Measurements from ENCODE around the gene ANKRD36.
"Not testable (repeated sequence)": the region's sequence is repeated elsewhere in the genome, so short reads cannot be mapped to it uniquely, and the experiment has no call there.

The ANKRD36 gene

DNA sequence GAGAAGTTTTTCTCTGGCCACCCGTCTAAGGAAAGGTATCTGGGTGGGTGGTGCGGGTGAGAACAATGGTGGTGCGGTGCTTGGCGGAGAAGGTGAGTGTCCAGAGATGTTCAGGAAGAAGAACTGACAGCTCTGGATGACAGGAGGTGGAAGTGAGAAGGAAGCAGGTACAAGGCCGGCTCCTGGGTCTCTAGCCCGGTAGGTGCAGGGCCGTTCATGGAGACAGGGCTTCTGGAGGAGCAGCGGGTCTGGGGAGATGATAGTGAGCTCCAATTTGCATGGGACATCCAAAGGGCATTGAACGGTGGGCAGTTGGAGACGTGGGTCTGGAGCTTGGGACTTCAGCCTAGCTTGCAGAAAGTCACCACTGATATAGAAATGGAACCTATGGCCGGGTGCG lies 17.3 kb upstream of the ANKRD36 start:
- no peak for TF ChIP-seq POLR2A (IDR thresholded peaks at IDR 0.05; ENCODE audit: low read depth, low read length)
- FAIRE-seq (no peak), DNase-seq (ENCODE audit: insufficient read length, low spot score) (no peak)

DNA sequence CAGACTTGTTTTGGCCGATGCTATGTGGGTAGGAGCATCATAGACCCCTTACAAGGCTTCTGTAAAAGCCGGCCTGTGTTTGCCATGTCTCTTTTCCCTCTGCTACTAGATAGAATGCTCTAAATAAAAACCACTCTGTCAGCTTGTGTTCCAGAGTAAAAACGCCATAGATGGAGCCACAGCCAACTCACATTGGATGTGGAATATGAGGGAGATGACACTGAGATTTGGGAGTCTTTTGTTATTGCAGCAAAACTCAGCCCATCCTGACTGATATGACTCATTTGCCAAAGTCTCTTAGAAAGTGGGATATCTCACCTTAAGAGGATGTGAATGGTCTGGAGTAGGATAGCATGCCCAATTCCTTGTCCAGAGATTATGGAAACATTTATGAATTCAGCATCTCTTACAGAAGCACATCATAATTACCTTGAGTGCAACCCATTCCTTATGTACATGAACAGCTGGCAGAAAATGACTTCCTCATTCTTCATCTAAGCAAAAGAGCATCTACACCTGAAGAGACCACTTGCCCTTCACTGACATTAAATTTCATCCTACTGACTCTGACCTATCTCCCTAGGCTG lies 14.1 kb upstream of the ANKRD36 start:
- DNase-seq (ENCODE audit: insufficient read length, low spot score); FAIRE-seq: not testable (repeated sequence)

DNA sequence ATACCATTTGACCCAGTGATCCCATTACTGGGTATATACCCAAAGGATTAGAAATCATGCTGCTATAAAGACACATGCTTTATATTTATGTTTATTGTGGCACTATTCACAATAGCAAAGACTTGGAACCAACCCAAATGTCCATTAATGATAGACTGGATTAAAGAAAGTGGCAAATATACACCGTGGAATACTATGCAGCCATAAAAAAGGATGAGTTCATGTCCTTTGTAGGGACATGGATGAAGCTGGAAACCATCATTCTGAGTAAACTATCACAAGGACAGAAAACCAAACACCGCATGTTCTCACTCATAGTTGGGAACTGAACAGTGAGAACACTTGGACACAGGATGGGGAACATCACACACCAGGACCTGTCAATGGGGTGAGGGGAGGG lies 6.1 kb upstream of the ANKRD36 start:
- not testable (repeated sequence) for DNase-seq (ENCODE audit: insufficient read length, low spot score); FAIRE-seq

DNA sequence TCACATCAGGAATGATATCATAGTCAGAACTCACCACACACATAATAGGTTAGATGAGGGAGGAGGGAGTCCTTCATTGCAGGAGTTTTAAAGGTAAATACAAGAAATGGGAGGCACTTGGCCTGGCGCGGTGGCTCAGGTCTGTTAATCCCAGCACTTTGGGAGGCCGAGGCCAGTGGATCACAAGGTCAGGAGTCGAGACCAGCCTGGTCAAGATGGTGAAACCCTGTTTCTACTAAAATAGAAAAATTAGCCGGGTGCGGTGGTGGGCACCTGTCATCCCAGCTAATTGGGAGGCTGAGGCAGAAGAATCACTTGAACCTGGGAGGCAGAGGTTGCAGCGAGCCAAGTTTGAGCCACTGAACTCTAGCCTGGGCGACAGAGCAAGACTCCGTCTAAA lies 1.7 kb upstream of the ANKRD36 start:
- DNase-seq (ENCODE audit: insufficient read length, low spot score); FAIRE-seq: not testable (repeated sequence)

DNA sequence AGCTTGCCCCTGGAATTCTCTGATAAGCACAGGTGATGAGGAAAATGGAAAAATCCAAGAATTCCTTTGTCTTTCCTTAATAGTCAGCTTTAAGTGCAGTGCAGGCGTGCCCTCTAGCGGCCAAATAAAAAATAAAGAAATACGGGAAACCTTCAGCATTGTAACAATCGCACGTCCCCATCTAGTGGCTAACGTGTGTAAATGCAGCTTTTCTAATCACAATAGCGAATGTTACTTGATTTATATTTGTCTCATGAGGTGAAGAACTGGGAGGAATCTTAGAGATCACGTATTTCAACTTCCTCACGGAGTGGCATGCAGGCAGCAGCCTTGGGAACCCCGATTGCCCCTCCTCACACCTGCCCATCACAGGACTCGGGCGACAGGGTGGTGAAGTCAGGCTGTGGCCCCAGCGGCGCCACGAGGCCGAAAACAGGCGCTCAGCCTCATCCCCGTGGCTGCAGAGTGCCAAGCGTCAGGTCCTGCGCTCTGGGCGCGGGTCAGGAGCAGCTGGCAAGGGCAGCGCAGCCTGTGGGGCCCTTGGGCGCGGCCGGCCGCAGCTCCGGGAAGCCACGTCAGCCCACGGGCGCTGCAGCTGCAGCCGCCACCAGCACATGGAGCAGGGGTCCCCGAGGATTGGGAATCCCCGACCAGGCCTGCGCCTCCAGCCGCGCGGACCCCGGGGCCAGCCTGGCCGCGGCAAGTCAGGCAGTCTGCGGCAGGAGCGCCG lies 468 bp upstream of the ANKRD36 start:
- DNase-seq (ENCODE audit: insufficient read length, low spot score): not testable (repeated sequence)
- peak; percentile 100 for FAIRE-seq

DNA sequence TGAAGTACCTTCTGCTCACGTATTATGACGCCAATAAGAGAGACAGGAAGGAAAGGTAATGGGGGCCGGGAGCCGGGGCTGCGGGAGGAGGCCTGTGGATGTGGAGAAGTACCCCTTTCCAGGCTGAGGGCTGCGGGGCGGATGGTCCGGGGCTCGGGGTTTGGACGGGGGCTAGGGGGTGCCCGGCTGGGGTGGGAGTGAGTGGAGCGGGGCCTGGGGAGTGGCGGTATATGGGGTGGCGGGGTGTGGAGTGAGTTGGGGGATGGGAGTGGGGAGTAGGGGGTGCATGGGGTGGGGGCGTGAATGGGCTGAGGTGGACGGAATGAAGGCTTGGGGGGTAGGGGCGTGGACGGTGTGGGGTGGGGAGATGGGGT lies 916 bp downstream of the ANKRD36 start:
- not testable (repeated sequence) for FAIRE-seq

DNA sequence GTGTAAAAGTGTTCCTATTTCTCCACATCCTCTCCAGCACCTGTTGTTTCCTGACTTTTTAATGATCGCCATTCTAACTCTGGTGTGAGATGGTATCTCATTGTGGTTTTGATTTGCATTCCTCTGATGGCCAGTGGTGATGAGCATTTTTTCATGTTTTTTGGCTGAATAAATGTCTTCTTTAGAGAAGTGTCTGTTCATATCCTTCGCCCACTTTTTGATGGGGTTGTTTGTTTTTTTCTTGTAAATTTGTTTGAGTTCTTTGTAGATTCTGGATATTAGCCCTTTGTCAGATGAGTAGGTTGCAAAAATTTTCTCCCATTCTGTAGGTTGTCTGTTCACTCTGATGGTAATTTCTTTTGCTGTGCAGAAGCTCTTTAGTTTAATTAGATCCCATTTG lies 16.1 kb downstream of the ANKRD36 start:
- not testable (repeated sequence) for FAIRE-seq; DNase-seq (ENCODE audit: insufficient read length, low spot score)

More for the DNA sequence above, 916 bp downstream of the ANKRD36 start:
- DNase-seq (ENCODE audit: insufficient read length, low spot score): not testable (repeated sequence)

DNA sequence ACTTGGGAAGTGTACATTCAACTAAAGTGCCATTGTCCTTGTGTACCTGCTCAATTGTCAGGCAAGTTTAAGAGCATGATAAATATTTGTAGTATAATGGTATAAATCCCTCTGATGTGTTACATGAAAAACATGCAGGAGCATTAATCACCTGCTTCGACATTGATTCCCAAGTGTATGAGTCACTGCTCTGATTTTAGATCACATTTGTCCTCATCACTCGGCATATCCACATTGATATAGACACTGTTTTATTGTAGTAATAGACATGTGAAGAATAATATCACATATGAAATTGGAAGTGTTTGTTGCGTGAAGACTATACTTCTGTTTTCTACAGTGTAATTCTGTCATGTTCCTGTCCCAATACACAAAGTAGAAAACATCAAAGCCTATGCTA lies 31.1 kb downstream of the ANKRD36 start:
- not testable (repeated sequence) for DNase-seq (ENCODE audit: insufficient read length, low spot score); FAIRE-seq

DNA sequence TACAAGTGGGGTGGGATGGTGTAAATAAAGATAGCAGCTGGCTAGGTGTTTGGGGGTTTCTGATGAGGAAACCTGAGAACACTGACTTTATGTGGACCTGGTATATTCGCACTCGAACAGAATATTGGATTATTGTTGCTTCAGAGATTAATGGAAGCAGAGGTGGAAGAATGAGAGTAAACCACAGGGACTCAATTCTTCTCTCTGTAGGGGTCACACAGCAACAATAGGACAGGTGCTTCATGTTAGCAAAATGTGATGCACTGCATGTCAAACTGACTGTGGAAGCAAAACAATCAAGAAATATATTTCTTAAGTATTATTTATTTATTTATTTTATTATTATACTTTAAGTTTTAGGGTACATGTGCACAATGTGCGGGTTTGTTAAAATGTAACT lies 53.6 kb downstream of the ANKRD36 start:
- peak; percentile 43 for FAIRE-seq
- not testable (repeated sequence) for DNase-seq (ENCODE audit: insufficient read length, low spot score)

DNA sequence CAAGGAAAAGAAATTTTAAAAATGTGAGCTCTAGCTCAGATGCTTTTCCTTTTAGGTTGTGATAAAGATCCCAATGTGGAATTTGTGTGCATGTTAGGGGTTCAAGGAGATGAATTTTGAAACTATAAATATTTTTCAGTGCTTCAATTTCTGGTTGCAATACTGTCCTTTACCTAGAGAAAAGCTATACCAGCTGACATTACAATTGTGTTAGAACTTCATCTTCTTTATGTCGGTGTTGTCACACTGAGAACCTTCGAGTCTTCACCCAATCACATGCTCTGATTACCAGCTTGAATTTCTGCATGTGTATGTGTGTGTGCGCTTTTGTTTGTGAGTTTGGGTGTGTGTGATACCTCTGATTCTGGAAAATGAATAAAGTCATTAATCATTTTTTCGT lies 55.0 kb downstream of the ANKRD36 start:
- DNase-seq (ENCODE audit: insufficient read length, low spot score); FAIRE-seq: not testable (repeated sequence)

DNA sequence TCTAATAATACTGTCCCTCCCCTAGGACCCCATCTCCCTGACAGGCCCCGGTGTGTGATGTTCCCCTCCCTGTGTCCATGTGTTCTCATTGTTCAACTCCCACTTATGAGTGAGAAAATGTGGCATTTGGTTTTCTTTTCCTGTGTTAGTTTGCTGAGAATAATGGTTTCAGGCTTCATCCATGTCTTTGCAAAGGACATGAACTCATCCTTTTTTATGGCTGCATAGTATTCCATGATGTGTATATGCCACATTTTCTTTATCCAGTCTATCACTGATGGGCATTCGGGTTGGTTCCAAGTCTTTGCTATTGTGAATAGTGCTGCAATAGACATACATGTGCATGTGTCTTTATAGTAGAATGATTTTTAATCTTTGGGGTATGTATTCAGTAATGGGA lies 55.6 kb downstream of the ANKRD36 start:
- DNase-seq (ENCODE audit: insufficient read length, low spot score); FAIRE-seq: not testable (repeated sequence)

DNA sequence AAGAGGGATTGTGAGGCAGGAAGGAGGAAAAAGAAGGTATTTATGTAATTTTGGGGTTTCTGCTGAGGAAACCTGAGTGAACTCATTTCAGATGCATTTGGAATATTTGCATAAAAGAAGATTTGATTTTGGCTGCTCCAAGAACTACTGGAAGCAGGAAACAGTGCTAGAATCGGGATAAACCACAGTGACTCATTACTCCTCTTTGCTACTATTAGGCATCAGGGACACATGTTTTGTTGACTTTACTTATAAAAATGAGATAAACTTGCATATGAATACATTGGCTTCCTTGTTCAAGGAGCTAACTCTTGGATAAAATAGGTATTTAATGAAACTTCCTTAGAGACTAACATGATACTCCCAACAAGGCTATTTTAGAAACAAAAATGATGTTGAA lies 67.4 kb downstream of the ANKRD36 start:
- peak; percentile 91 for FAIRE-seq
- DNase-seq (ENCODE audit: insufficient read length, low spot score): not testable (repeated sequence)

DNA sequence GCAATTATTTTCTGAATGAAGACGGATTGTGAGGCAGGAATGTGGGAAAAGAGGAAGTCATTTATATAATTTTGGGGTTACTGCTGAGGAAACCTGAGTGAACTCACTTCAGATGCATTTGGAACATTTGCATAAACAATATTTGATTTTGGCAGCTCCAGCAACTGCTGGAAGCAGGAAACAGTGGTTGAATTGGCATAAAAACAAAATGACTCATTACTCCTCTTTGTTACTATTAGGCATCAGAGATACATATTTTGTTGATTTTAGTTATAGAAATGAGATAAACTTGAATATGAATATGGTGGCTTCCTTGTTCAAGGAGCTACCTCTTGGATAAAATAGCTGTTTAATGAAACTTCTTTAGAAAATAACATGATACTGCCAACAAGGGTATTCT lies 82.4 kb downstream of the ANKRD36 start:
- not testable (repeated sequence) for DNase-seq (ENCODE audit: insufficient read length, low spot score)
- FAIRE-seq: peak; percentile 92

DNA sequence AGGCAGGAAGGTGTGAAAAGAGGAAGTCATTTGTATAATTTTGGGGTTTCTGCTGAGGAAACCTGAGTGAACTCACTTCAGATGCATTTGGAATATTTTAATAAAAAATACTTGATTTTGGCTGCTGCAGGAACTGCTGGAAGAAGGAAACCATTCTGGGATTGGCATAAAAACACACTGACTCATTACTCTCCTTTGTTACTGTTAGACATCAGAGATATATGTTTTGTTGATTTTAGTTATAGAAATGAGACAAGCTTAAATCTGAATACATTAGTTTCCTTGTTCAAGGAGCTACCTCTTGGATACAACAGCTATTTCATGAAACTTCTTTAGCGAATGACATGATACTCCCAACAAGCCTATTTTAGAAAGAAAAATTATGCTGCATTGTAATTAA lies 84.3 kb downstream of the ANKRD36 start:
- DNase-seq (ENCODE audit: insufficient read length, low spot score): not testable (repeated sequence)

DNA sequence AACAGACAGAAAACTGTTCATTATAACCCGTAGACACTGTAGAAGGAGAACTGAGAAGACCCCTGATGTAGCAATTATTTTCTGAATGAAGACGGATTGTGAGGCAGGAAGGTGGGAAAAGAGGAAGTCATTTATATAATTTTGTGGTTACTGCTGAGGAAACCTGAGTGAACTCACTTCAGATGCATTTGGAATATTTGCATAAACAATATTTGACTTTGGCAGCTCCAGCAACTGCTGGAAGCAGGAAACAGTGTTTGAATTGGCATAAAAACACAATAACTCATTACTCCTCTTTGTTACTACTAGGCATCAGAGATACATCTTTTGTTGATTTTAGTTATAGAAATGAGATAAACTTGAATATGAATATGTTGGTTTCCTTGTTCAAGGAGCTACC lies 87.9 kb downstream of the ANKRD36 start:
- not testable (repeated sequence) for FAIRE-seq; DNase-seq (ENCODE audit: insufficient read length, low spot score)

More for the DNA sequence above, 84.3 kb downstream of the ANKRD36 start:
- FAIRE-seq: peak; percentile 50

DNA sequence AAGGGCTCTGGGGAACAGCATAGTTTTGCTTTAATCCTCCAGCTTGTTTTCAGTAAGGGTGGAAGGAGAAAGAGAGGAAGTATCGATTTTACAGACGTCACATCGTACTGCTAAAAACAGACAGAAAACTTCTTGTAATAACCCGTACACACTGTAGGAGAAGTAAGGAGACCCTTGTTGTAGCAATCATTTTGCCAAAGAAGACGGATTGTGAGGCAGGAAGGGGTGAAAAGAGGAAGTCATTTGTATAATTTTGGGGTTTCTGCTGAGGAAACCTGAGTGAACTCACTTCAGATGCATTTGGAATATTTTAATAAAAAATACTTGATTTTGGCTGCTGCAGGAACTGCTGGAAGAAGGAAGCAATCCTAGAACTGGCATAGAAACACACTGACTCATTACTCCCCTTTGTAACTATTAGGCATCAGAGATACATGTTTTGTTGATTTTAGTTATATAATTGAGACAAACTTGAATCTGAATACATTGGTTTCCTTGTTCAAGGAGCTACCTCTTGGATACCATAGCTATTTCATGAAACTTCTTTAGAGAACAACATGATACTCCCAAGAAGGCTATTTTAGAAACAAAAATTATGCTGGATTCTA lies 89.8 kb downstream of the ANKRD36 start:
- FAIRE-seq; DNase-seq (ENCODE audit: insufficient read length, low spot score): not testable (repeated sequence)

Measured in H54 (cell line).